EH (cell line): ENCODE data around the gene ELOA2.
"Not testable (repeated sequence)": the region's sequence is repeated elsewhere in the genome, so short reads cannot be mapped to it uniquely, and the experiment has no call there.

ENCODE experiments used
- DNase-seq: peaks from one replicate; pipeline ENCODE4 v3.0.0-alpha.2; 2015; ENCODE audit warnings: low read depth

ELOA2 gene, protein sequence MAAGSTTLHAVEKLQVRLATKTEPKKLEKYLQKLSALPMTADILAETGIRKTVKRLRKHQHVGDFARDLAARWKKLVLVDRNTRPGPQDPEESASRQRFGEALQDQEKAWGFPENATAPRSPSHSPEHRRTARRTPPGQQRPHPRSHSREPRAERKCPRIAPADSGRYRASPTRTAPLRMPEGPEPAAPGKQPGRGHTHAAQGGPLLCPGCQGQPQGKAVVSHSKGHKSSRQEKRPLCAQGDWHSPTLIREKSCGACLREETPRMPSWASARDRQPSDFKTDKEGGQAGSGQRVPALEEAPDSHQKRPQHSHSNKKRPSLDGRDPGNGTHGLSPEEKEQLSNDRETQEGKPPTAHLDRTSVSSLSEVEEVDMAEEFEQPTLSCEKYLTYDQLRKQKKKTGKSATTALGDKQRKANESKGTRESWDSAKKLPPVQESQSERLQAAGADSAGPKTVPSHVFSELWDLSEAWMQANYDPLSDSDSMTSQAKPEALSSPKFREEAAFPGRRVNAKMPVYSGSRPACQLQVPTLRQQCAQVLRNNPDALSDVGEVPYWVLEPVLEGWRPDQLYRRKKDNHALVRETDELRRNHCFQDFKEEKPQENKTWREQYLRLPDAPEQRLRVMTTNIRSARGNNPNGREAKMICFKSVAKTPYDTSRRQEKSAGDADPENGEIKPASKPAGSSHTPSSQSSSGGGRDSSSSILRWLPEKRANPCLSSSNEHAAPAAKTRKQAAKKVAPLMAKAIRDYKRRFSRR

DNA sequence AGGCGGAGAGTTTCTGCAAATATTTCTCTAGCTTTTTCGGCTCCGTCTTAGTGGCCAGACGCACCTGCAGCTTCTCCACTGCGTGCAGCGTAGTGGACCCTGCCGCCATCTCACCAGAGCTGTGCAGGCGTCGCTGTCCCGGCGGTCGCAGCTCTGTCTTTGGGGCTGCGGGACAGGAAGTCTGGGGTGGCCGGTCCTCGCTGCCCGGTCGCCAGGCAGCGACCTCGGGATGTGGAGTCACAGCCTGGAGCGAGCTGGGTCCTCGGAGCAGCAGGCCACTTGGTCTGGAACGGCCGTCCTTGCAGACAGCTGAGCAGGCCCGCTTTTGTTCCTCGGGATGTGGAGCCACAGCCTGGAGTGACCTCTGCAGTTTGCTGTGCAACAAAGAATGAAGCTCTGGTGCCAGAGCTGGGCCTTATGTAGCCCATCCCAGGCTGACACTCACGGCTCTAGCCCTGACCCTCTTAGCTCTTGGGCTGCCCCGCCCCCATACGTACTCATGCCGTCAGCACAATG lies at the start of gene ELOA2:
Gene ELOA2 (minus strand): TSS at position 466 of the 516 bp plus-strand sequence. CDS start 357 bp downstream, at position 109.
- no peak for DNase-seq

DNA sequence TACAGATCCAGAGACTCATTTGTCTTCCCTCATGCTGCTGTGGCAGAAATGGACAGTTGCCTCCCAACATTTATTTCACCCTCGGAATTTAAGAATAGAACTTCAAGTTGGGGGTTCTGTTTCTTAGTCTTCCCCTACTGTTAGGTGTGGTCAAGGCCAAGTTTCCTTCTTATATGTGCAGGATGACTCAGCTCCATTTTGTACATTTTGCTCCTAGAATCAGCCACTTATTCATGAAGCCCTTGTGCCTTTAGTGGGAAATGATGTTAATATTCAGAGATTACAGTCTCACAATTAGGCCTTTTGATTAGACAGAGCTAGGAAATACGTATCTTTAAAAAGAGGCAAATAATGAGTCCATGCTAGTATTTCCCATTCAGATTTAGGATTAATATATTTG lies 46.2 kb upstream of the ELOA2 start:
- no peak for DNase-seq

DNA sequence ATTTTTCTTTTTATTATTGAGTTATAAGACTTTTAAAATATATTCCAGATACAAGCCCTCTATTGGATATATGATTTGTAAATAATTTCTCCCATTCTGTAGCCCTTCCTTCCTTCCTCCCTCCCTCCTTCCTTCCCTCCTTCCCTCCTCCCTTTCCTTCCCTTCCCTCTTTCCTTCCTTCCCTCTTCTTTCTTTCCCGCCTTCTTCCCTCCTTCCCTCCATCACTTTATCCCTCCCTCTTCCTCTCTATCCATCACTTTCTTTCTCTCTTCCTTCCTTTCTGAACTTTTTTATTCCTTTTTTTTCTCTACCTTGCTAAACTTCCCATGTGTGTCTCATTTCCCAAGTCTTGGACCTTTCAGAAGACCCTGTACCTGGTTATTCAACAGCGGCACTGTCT lies 45.5 kb upstream of the ELOA2 start:
- no peak for DNase-seq

DNA sequence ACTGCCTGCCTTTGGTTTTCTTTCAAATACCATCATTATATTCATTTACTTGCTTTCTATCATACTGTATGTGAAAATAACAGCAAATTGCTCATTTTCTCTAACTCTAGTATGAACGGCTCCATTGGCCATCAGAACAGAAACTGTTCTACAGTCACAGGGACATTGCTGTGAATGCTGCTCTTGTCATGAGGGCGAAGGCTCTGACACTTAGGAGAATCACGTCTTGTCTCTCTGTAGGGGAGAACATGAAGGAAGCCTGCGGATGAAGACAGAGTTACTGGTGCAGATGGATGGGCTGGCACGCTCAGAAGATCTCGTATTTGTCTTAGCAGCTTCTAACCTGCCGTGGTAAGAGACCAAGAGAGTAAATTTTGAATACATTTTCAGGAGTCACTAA lies 41.7 kb upstream of the ELOA2 start:
- DNase-seq: no peak

GRCh38 chr18:47075098-47075883 lies 39.9 kb upstream of the ELOA2 start:
- peak; percentile 36 for DNase-seq

DNA sequence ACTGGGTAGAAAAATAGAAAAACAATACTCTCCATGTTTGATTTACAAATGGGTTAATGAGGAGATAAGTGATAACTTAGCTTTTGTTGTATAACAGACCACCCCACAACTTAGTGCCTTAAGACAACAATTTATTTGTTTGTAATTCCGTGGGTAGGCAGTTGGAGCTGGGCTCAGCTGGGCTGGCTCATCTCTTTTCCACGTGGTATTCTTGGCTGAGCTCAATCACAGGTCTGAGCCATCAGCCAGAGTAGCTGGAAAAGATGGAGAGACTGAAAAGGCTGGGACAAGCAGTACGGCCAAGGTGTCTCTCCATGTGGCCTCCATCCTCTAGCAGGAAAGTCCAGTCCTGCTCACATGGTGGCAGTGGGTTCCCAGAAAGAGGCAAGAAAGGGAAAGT lies 32.2 kb upstream of the ELOA2 start:
- DNase-seq: no peak

- DNase-seq: no peak
These were observed 27.7 kb upstream of the ELOA2 start for GRCh38 chr18:47063096-47063495.

DNA sequence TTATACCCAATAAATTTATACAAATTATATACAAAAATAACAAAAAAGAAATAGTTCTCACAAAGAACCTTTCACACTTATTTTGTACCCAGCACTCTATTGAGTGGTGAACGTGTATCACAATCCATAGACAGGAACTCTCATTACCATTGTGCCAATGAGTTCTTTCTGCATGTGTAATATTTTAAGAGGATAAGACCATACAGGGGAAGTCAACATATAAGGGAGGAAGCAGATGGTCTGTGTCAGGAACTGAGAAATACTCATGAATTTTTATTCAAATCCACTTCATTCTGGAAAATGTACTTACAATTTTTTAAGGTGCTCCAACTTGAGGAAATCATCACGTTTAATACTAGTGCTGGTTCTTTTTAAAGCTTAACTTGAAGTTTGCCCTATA lies 27.1 kb upstream of the ELOA2 start:
- no peak for DNase-seq

GRCh38 chr18:47054369-47054768 lies 18.9 kb upstream of the ELOA2 start:
- no peak for DNase-seq

- peak; percentile 53 for DNase-seq
These were observed 15.0 kb upstream of the ELOA2 start for GRCh38 chr18:47050468-47050867.

- DNase-seq: no peak
These were observed 5.6 kb upstream of the ELOA2 start for GRCh38 chr18:47040982-47041381.

DNA sequence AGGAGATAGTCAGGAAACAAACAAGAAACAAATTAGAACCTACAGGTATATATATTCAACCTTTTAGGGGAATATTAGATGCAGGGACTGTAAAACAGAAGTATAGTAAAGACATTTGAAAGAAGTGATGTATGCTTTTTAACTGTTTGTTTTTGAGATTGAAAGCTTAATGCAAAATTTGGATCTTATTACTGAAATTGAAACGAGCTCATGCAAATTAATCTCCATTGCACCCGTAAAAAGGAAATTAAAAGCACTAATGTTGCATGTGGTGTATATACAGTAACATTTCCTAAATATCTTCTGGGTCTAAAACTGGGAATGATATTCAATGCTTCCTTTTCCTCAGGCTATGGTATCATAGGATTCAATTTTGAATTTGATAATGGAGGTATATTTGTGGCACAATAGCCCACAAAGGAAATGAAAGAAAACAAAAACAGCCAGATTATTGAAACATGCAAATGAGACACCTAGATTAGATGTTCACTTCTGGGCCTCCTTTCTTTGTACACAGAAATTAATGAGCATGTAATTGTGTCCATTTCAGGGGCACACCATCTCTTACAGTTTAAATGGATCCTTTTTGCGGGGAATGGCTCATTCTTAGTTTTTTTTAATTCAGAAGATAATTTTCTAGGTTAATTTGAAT lies 1.6 kb upstream of the ELOA2 start:
- no peak for DNase-seq

GRCh38 chr18:47036298-47036874 lies 965 bp upstream of the ELOA2 start:
- peak; percentile 25 for DNase-seq

DNA sequence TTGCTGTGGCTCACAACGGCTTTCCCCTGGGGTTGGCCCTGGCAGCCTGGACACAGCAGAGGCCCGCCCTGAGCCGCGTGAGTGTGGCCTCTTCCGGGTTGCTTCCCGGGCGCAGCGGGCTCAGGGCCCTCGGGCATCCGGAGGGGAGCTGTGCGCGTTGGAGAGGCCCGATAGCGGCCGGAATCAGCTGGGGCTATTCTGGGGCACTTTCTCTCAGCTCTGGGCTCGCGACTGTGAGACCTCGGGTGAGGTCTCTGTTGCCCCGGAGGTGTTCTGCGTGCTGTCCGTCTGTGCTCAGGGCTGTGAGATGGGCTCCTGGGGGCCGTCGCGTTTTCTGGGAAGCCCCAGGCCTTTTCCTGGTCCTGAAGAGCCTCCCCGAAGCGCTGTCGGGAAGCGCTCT lies 830 bp downstream of the ELOA2 start:
- not testable (repeated sequence) for DNase-seq

GRCh38 chr18:47032945-47033344 lies 2.5 kb downstream of the ELOA2 start:
- no peak for DNase-seq

DNA sequence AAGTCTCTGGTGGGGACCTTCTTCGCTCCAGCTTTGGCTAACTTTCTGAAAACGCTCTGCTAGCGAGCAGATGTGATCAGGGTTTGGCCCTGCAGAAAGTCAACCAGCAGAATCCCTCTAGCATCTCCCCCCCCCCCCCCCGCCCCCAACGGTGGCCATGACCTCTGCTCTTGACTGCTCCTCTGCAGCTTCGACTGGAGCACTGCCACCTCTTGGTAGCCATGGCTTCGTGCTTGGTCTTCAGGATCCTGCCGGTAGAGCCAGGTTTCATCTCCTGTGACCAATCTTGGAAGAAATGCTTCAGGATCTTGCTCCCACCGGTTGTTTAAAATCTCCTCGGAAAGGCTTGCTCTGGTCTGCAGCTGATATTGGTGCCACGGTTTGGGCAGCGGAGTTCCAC lies 4.5 kb downstream of the ELOA2 start:
- DNase-seq: not testable (repeated sequence)

- not testable (repeated sequence) for DNase-seq
These were observed 5.6 kb downstream of the ELOA2 start for GRCh38 chr18:47029684-47030353.

- not testable (repeated sequence) for DNase-seq
These were observed 6.7 kb downstream of the ELOA2 start for GRCh38 chr18:47028738-47029137.

GRCh38 chr18:47025557-47026174 lies 9.8 kb downstream of the ELOA2 start:
- not testable (repeated sequence) for DNase-seq

DNA sequence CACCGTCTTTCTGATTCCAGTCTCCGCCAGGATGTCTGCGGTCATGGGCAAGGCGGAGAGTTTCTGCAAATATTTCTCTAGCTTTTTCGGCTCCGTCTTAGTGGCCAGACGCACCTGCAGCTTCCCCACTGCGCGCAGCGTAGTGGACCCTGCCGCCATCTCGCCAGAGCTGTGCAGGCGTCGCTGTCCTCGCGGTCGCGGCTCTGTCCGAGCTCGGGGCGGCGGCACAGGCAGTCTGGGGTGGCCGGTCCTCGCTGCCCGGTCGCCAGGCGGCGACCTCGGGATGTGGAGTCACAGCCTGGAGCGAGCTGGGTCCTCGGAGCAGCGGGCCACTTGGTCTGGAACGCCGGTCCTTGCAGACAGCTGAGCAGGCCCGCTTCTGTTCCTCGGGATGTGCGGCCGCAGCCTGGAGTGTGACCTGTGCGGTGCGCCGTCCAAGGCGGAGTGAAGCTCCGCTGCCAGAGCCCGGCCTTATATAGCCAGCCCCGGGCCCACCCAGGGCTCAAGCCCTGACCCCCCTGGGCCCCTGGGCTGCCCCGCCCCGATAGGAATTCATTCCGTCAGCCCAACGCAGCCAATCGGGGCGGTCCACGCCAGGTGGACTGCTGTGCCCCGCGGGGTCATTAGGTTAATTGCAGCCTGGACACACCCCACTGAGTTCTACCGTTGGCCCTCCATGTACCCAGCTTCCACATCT lies 11.5 kb downstream of the ELOA2 start:
- not testable (repeated sequence) for DNase-seq
